Activated naive CD4-positive, alpha-beta T cell treated with anti-CD3 and anti-CD28 coated beads, Interleukin-2, amount 10 ng/mL, durations not matched to agents 7 days and 5 days (primary cell): Measurements from ENCODE around the gene SRGAP2C.
"Not testable (repeated sequence)": the region's sequence is repeated elsewhere in the genome, so short reads cannot be mapped to it uniquely, and the experiment has no call there.

Source experiments
- CTCF ChIA-PET: fragments of 350-600 bp; sonication (Branson Sonifier 250); formaldehyde crosslinking; loops from one replicate; lab custom pipeline; 2021; ENCODE audit warnings: antibody characterized with exemption; lab: Charles Lee
- DNase-seq: peaks from one replicate; pipeline ENCODE4 v3.0.0-alpha.2; 2020
- H3K27ac Mint-ChIP-seq: one replicate; pipeline ENCODE4 v1.8.0; 2021; ENCODE audit warnings: mild to moderate bottlenecking, moderate library complexity, mixed read lengths
- H3K27me3 Mint-ChIP-seq: one replicate; pipeline ENCODE4 v1.8.0; 2021; ENCODE audit warnings: mild to moderate bottlenecking, mixed read lengths
- H3K36me3 Mint-ChIP-seq: one replicate; pipeline ENCODE4 v1.8.0; 2021; ENCODE audit warnings: mixed read lengths
- H3K4me1 Mint-ChIP-seq: one replicate; pipeline ENCODE4 v1.8.0; 2021; ENCODE audit warnings: mixed read lengths
- H3K4me3 Mint-ChIP-seq: one replicate; pipeline ENCODE4 v1.8.0; 2021; ENCODE audit warnings: mild to moderate bottlenecking, moderate library complexity, mixed read lengths
- H3K9me3 Mint-ChIP-seq: one replicate; pipeline ENCODE4 v1.8.0; 2021; ENCODE audit warnings: mixed read lengths

SRGAP2C gene

DNA sequence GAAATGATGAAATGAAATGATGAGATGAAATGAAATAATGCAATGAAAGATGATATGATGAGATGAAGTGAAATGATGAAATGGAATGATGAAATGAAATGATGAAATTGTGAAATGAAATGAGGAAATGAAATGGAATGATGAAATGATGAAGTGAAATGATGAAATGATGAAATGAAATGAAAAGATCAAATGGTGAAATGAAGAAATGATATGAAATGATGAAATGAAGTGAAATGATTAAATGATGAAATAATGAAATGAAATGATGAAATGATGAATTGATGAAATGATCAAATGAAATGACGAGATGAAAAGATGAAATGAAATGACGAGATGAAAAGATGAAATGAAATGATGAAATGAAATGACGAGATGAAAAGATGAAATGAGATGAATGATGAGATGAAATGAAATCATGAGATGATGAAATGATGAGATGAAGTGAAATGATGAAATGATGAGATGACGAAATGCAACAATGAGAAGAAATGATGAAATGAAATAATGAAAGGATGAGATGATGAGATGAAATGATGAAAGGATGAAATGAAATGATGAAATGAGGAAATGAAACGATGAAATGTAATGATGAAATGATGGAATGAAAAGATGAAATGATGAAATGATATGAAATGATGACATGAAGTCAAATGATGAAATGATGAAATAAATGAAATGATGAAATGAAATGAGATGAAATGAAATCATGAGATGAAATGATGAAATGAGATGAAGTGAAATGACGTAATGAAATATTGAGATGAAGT lies 216.0 kb downstream of the SRGAP2C start:
- H3K27me3 Mint-ChIP-seq = peaks cover 39% of the 10 kb centered on the region
- H3K4me3 Mint-ChIP-seq = peak overlapping the region; percentile 55
- DNase-seq, CTCF ChIA-PET: not testable (repeated sequence)
- H3K36me3 Mint-ChIP-seq = peaks cover 18% of the 10 kb centered on the region
- peaks cover 17% of the 10 kb centered on the region for H3K9me3 Mint-ChIP-seq
- peak overlapping the region; percentile 9 for H3K27ac Mint-ChIP-seq
- peaks cover 21% of the 10 kb centered on the region for H3K4me1 Mint-ChIP-seq

- peaks cover 21% of the 10 kb centered on the region for H3K4me1 Mint-ChIP-seq
- peak; percentile 22 for DNase-seq
- H3K36me3 Mint-ChIP-seq = peaks cover 18% of the 10 kb centered on the region
- H3K9me3 Mint-ChIP-seq = peaks cover 19% of the 10 kb centered on the region
- CTCF ChIA-PET = not testable (repeated sequence)
- H3K27ac Mint-ChIP-seq = peak overlapping the region; percentile 53
- H3K27me3 Mint-ChIP-seq = peaks cover 32% of the 10 kb centered on the region
- peak overlapping the region; percentile 55 for H3K4me3 Mint-ChIP-seq
Measured at GRCh38 chr1:121401375-121401955, 216.7 kb downstream of the SRGAP2C start.

DNA sequence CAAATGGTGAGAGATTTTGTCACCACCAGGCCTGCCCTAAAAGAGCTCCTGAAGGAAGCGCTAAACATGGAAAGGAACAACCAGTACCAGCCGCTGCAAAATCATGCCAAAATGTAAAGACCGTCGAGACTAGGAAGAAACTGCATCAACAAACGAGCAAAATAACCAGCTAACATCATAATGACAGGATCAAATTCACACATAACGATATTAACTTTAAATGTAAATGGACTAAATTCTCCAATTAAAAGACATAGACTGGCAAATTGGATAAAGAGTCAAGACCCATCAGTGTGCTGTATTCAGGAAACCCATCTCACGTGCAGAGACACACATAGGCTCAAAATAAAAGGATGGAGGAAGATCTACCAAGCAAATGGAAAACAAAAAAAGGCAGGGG lies 218.5 kb downstream of the SRGAP2C start:
- H3K4me3 Mint-ChIP-seq, DNase-seq, H3K27ac Mint-ChIP-seq, CTCF ChIA-PET: not testable (repeated sequence)
- H3K9me3 Mint-ChIP-seq = peaks cover 19% of the 10 kb centered on the region
- H3K27me3 Mint-ChIP-seq = peaks cover 23% of the 10 kb centered on the region
- peaks cover 21% of the 10 kb centered on the region for H3K4me1 Mint-ChIP-seq
- peaks cover 15% of the 10 kb centered on the region for H3K36me3 Mint-ChIP-seq

- peaks cover 8% of the 10 kb centered on the region for H3K27me3 Mint-ChIP-seq
- DNase-seq = no peak
- peaks cover 1% of the 10 kb centered on the region for H3K9me3 Mint-ChIP-seq
- CTCF ChIA-PET = no interaction called here
- H3K4me3 Mint-ChIP-seq = no peak overlapping the region
- H3K27ac Mint-ChIP-seq = no peak overlapping the region
- H3K36me3 Mint-ChIP-seq = no peaks in the 10 kb centered on the region
- H3K4me1 Mint-ChIP-seq = no peaks in the 10 kb centered on the region
Measured at GRCh38 chr1:121408354-121408753, 223.6 kb downstream of the SRGAP2C start.

DNA sequence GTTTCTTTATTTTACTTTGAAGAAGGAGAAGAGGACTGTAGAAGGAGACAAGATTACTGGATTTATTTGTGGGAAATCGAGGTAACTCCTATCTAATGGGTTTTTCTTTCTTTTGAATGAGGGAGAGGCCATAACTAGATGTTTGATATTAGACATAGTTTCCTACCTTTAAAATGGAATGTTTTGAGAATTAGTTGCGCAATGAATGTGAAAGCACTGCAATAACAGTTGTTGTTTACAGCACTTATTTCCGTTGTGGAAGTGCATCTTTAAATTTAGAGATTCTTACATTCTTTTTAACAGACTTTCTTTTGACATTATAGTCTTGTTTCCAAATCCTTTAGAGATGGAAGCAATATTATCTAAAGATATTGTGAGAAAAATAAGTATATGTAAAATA lies 229.0 kb downstream of the SRGAP2C start:
- Mint-ChIP-seq H3K4me1 (peaks cover 3% of the 10 kb centered on the region), H3K9me3 (no peaks in the 10 kb centered on the region), H3K36me3 (no peaks in the 10 kb centered on the region), H3K4me3 (no peak overlapping the region), H3K27ac (no peak overlapping the region), H3K27me3 (peaks cover 14% of the 10 kb centered on the region)
- DNase-seq = no peak
- CTCF ChIA-PET = no interaction called here

- no peak for DNase-seq
- peaks cover 21% of the 10 kb centered on the region for H3K27me3 Mint-ChIP-seq
- CTCF ChIA-PET = no interaction called here
- no peak overlapping the region for H3K27ac Mint-ChIP-seq
- no peaks in the 10 kb centered on the region for H3K36me3 Mint-ChIP-seq
- no peak overlapping the region for H3K4me3 Mint-ChIP-seq
- no peaks in the 10 kb centered on the region for H3K9me3 Mint-ChIP-seq
- peaks cover 3% of the 10 kb centered on the region for H3K4me1 Mint-ChIP-seq
Measured at GRCh38 chr1:121414905-121415304, 230.1 kb downstream of the SRGAP2C start.

DNA sequence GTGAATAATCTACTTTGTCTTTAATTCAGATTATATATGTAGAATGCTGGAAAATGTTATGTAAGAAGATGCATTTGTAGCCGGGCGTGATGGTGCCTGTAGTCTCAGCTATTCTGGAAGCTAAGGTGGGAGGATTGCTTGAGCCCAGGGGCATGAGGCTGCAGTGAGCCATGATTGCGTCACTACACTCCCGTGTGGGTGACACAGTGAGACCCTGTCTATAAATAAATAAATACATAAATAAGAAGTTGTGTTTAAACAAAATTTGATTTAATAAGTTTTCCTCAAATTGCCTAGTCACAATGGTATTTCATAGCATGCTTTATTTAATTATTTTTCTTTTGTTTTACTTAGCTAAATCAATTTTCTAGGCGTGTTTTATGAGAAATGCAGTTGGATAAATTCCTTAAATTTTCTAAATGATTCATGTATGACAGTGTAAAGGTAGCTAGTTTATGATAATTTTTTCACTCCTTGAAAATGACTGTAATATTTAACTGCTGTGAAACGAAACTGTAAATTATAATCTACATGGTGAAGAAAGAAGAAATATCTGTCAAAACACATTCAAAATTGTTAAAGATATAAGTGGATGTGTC lies 232.6 kb downstream of the SRGAP2C start:
- Mint-ChIP-seq H3K27ac (no peak overlapping the region), H3K9me3 (no peaks in the 10 kb centered on the region), H3K36me3 (no peaks in the 10 kb centered on the region), H3K4me1 (peaks cover 3% of the 10 kb centered on the region), H3K27me3 (peaks cover 17% of the 10 kb centered on the region), H3K4me3 (no peak overlapping the region)
- CTCF ChIA-PET = no interaction called here
- no peak for DNase-seq

GRCh38 chr1:121418369-121419049 lies 233.7 kb downstream of the SRGAP2C start:
- H3K36me3 Mint-ChIP-seq = no peaks in the 10 kb centered on the region
- no peak for DNase-seq
- no peaks in the 10 kb centered on the region for H3K9me3 Mint-ChIP-seq
- H3K27ac Mint-ChIP-seq = no peak overlapping the region
- CTCF ChIA-PET = no interaction called here
- H3K4me3 Mint-ChIP-seq = no peak overlapping the region
- peaks cover 3% of the 10 kb centered on the region for H3K4me1 Mint-ChIP-seq
- H3K27me3 Mint-ChIP-seq = peaks cover 13% of the 10 kb centered on the region

GRCh38 chr1:121419050-121419615 lies 234.4 kb downstream of the SRGAP2C start:
- H3K4me1 Mint-ChIP-seq, DNase-seq, H3K4me3 Mint-ChIP-seq, CTCF ChIA-PET, H3K36me3 Mint-ChIP-seq, H3K9me3 Mint-ChIP-seq, H3K27ac Mint-ChIP-seq: not testable (repeated sequence)
- H3K27me3 Mint-ChIP-seq = peaks cover 13% of the 10 kb centered on the region

DNA sequence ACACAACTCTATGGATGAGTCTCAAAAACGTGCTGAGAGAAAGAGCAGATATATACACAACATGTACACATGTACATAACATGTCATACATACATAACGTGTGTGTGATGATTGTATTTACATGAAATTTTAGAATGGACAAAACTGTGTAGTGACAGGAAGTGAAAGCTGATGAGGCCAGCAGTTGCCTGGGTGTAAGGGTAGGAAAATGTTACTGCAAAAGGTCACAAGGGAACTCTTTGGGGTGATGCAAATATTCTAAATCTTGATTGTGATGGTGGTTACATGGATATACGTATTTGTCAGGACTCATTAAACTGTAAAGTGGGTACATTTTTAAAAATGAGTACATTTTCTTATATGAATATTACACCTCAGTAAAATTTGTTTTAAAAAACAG lies 236.7 kb downstream of the SRGAP2C start:
- DNase-seq, CTCF ChIA-PET, H3K4me3 Mint-ChIP-seq, H3K9me3 Mint-ChIP-seq, H3K36me3 Mint-ChIP-seq, H3K4me1 Mint-ChIP-seq, H3K27ac Mint-ChIP-seq: not testable (repeated sequence)
- H3K27me3 Mint-ChIP-seq = peaks cover 13% of the 10 kb centered on the region

DNA sequence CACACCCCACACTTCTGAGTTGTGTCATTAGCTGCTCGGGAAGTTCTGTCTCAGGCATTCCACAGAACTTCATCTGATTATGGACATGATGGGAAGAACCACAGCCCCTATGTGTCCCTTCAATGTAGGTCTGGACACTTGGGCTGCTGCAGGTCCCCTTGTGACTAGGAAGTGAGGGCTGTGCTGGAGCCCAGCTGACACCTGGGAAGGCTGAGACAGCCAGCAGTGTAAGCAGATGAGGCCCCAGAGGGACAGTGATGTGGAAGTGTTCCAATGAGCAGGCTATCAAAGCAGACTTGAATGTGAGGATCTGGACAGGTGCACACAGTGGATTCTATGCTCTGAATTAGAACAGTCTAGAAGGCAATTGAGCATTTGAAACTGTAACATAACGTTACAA lies 239.2 kb downstream of the SRGAP2C start:
- H3K4me1 Mint-ChIP-seq, CTCF ChIA-PET: not testable (repeated sequence)

GRCh38 chr1:121433517-121433916 lies 248.7 kb downstream of the SRGAP2C start:
- peaks cover 13% of the 10 kb centered on the region for H3K27me3 Mint-ChIP-seq
- CTCF ChIA-PET, H3K9me3 Mint-ChIP-seq, H3K4me3 Mint-ChIP-seq, DNase-seq, H3K27ac Mint-ChIP-seq, H3K4me1 Mint-ChIP-seq, H3K36me3 Mint-ChIP-seq: not testable (repeated sequence)

More for the DNA sequence above, 239.2 kb downstream of the SRGAP2C start:
- H3K9me3 Mint-ChIP-seq, DNase-seq, H3K27me3 Mint-ChIP-seq, H3K4me3 Mint-ChIP-seq, H3K27ac Mint-ChIP-seq, H3K36me3 Mint-ChIP-seq: not testable (repeated sequence)

DNA sequence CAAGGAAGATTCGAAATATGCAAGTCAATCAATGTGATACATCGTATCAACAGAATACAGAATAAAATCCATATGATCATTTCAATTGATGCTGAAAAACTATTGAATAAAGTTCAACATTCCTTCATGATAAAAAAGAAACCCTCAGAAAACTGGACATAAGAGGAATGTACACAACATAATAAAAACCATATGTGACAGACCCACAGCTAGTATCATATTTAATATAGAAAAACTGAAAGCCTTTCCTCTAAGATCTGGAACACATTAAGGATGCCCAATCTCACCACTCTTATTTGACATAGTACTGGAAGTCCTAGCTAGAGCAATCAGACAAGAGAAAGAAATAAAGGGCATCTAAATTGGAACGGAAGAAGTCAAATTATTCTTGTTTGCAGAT lies 254.1 kb downstream of the SRGAP2C start:
- H3K27ac Mint-ChIP-seq, H3K4me3 Mint-ChIP-seq, CTCF ChIA-PET, H3K36me3 Mint-ChIP-seq, DNase-seq, H3K4me1 Mint-ChIP-seq, H3K27me3 Mint-ChIP-seq, H3K9me3 Mint-ChIP-seq: not testable (repeated sequence)

- Mint-ChIP-seq H3K9me3 (peaks cover 2% of the 10 kb centered on the region), H3K36me3 (no peaks in the 10 kb centered on the region), H3K27ac (no peak overlapping the region), H3K4me1 (no peaks in the 10 kb centered on the region), H3K27me3 (no peaks in the 10 kb centered on the region), H3K4me3 (no peak overlapping the region)
- DNase-seq = no peak
- CTCF ChIA-PET = no interaction called here
Measured at GRCh38 chr1:121440993-121441392, 256.2 kb downstream of the SRGAP2C start.
